ENCODE data around the gene ANKH. TPM values are rescaled to one million over a fixed set of nuclear protein-coding genes. Genes with fewer than 3 reads are reported as not detected.

ANKH gene
- total RNA-seq, 1 donor from 2014 or later = 39.1 TPM

- Mint-ChIP-seq H3K4me1 (no peaks in the 10 kb centered on the region), H3K27me3 (ENCODE audit: low read depth) (no peaks in the 10 kb centered on the region), H3K36me3 (peaks cover 21% of the 10 kb centered on the region), H3K9me3 (no peaks in the 10 kb centered on the region), H3K4me3 (no peak overlapping the region), H3K27ac (no peak overlapping the region)
- TF ChIP-seq CTCF (IDR thresholded peaks at IDR 0.05; ENCODE audit: unreplicated experiment) = no peak
- no peak for DNase-seq (ENCODE audit: low spot score in 2 of 2, unreplicated experiment in 2 of 2)
These were observed 131.6 kb downstream of the ANKH start for GRCh38 chr5:14739981-14740380.

GRCh38 chr5:14739538-14739937 is 132.0 kb downstream of the ANKH start:
- H3K27ac Mint-ChIP-seq = no peak overlapping the region
- H3K4me3 Mint-ChIP-seq = no peak overlapping the region
- no peak for DNase-seq (ENCODE audit: low spot score in 2 of 2, unreplicated experiment in 2 of 2)
- H3K27me3 Mint-ChIP-seq (ENCODE audit: low read depth) = no peaks in the 10 kb centered on the region
- no peaks in the 10 kb centered on the region for H3K9me3 Mint-ChIP-seq
- no peaks in the 10 kb centered on the region for H3K4me1 Mint-ChIP-seq
- peaks cover 21% of the 10 kb centered on the region for H3K36me3 Mint-ChIP-seq
- TF ChIP-seq CTCF (IDR thresholded peaks at IDR 0.05; ENCODE audit: unreplicated experiment) = no peak

GRCh38 chr5:14738050-14738449 is 133.5 kb downstream of the ANKH start:
- Mint-ChIP-seq H3K4me3 (no peak overlapping the region), H3K9me3 (no peaks in the 10 kb centered on the region), H3K27me3 (ENCODE audit: low read depth) (no peaks in the 10 kb centered on the region), H3K36me3 (peaks cover 23% of the 10 kb centered on the region), H3K4me1 (no peaks in the 10 kb centered on the region), H3K27ac (no peak overlapping the region)
- DNase-seq (ENCODE audit: low spot score in 2 of 2, unreplicated experiment in 2 of 2) = no peak
- no peak for TF ChIP-seq CTCF (IDR thresholded peaks at IDR 0.05; ENCODE audit: unreplicated experiment)

GRCh38 chr5:14737291-14737690 is 134.3 kb downstream of the ANKH start:
- no peak for DNase-seq (ENCODE audit: low spot score in 2 of 2, unreplicated experiment in 2 of 2)
- Mint-ChIP-seq H3K36me3 (peaks cover 19% of the 10 kb centered on the region), H3K4me3 (no peak overlapping the region), H3K4me1 (no peaks in the 10 kb centered on the region), H3K9me3 (no peaks in the 10 kb centered on the region), H3K27me3 (ENCODE audit: low read depth) (no peaks in the 10 kb centered on the region), H3K27ac (no peak overlapping the region)
- no peak for TF ChIP-seq CTCF (IDR thresholded peaks at IDR 0.05; ENCODE audit: unreplicated experiment)

- Mint-ChIP-seq H3K36me3 (peaks cover 12% of the 10 kb centered on the region), H3K27ac (no peak overlapping the region), H3K9me3 (no peaks in the 10 kb centered on the region), H3K27me3 (ENCODE audit: low read depth) (no peaks in the 10 kb centered on the region), H3K4me3 (no peak overlapping the region), H3K4me1 (no peaks in the 10 kb centered on the region)
- DNase-seq (ENCODE audit: low spot score in 2 of 2, unreplicated experiment in 2 of 2) = no peak
- no peak for TF ChIP-seq CTCF (IDR thresholded peaks at IDR 0.05; ENCODE audit: unreplicated experiment)
These were observed 135.6 kb downstream of the ANKH start for GRCh38 chr5:14735944-14736343.

- H3K36me3 Mint-ChIP-seq = peaks cover 12% of the 10 kb centered on the region
- no peaks in the 10 kb centered on the region for H3K27me3 Mint-ChIP-seq (ENCODE audit: low read depth)
- no peak overlapping the region for H3K4me3 Mint-ChIP-seq
- no peaks in the 10 kb centered on the region for H3K9me3 Mint-ChIP-seq
- no peak for DNase-seq (ENCODE audit: low spot score in 2 of 2, unreplicated experiment in 2 of 2)
- no peaks in the 10 kb centered on the region for H3K4me1 Mint-ChIP-seq
- no peak overlapping the region for H3K27ac Mint-ChIP-seq
- no peak for TF ChIP-seq CTCF (IDR thresholded peaks at IDR 0.05; ENCODE audit: unreplicated experiment)
These were observed 137.2 kb downstream of the ANKH start for GRCh38 chr5:14734396-14734795.
